BLaER1 (cell line): ENCODE results near the gene SDK1.
"Not testable (repeated sequence)": the region's sequence is repeated elsewhere in the genome, so short reads cannot be mapped to it uniquely, and the experiment has no call there.

Experiments used
- H3K27ac ChIP-seq: shearing (Covaris generic); formaldehyde crosslinking; 2 replicates; pipeline ENCODE4 v1.8.1; 2022
- H3K27me3 ChIP-seq: shearing (Covaris generic); formaldehyde crosslinking; 2 replicates; pipeline ENCODE4 v1.8.1; 2022
- H3K36me3 ChIP-seq: shearing (Covaris generic); formaldehyde crosslinking; 2 replicates; pipeline ENCODE4 v1.8.1; 2022
- H3K4me1 ChIP-seq: shearing (Covaris generic); formaldehyde crosslinking; 2 replicates; pipeline ENCODE4 v1.8.1; 2022
- H3K4me2 ChIP-seq: shearing (Covaris generic); formaldehyde crosslinking; 2 replicates; pipeline ENCODE4 v1.8.1; 2022
- H3K4me3 ChIP-seq: shearing (Covaris generic); formaldehyde crosslinking; 2 replicates; pipeline ENCODE4 v1.8.1; 2022
- H3K9ac ChIP-seq: shearing (Covaris generic); formaldehyde crosslinking; 2 replicates; pipeline ENCODE4 v1.8.1; 2022
- H3K9me3 ChIP-seq: shearing (Covaris generic); formaldehyde crosslinking; 2 replicates; pipeline ENCODE4 v1.8.1; 2022
- H4K20me1 ChIP-seq: shearing (Covaris generic); formaldehyde crosslinking; 2 replicates; pipeline ENCODE4 v1.8.1; 2022
- Cebpa-rat ChIP-seq: shearing (Covaris generic); IDR thresholded peaks from 2 replicates; pipeline ENCODE4 v1.8.1; 2022

The SDK1 gene

DNA sequence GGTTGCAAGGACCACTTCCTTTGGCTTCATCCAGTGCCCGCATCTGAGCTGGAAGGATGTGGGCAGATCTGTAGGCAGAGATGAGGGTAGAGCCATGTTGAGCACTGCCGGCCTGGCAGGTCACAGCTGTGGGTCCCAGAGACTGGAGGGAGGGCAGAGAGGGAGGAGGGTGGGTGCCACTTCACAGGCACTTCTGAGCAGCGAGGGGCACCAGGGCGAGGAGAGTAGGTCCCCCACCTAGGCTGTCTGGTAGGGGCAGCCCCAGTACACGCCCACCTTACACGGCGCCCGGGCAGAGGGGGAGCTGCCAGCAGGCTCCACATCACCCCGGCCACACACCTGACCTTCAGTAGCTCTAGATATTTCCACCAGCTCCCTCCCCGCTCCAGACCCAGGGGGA is 908.1 kb downstream of the SDK1 start:
- no peaks in the 10 kb centered on the region for H4K20me1 ChIP-seq
- no peak overlapping the region for H3K9ac ChIP-seq
- TF ChIP-seq Cebpa-rat: no peak

DNA sequence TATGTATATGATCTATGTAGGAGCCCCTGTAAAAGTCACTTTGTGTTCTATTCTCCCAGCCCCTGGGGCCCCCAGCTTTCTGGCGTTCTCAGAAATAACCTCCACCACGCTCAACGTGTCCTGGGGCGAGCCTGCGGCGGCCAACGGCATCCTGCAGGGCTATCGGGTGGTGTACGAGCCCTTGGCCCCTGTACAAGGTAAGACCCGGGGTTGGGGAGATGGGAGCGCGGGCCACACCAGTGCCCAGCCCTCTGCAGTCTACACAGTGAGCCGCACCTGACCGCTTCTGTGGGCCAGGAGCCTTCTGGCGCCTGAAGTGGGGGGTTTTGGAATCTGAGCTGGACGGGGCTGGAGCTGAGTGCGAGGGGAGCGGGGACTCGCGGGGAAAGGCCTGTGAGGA is 908.9 kb downstream of the SDK1 start:
- 0 out of 2 replicates have a peak, but pooled peaks cover 7% of the 10 kb centered on the region for H3K4me1 ChIP-seq
- H3K4me2 ChIP-seq: no peak overlapping the region
- H4K20me1 ChIP-seq: no peaks in the 10 kb centered on the region
- no peaks in the 10 kb centered on the region for H3K9me3 ChIP-seq
- no peaks in the 10 kb centered on the region for H3K36me3 ChIP-seq
- H3K9ac ChIP-seq: no peak overlapping the region
- no peak overlapping the region for H3K4me3 ChIP-seq
- H3K27ac ChIP-seq: no peak overlapping the region
- no peaks in the 10 kb centered on the region for H3K27me3 ChIP-seq
- TF ChIP-seq Cebpa-rat: no peak

More for the DNA sequence above, 908.1 kb downstream of the SDK1 start:
- Histone ChIP-seq H3K4me3 (no peak overlapping the region), H3K36me3 (no peaks in the 10 kb centered on the region), H3K4me1 (0 out of 2 replicates have a peak, but pooled peaks cover 7% of the 10 kb centered on the region), H3K27me3 (no peaks in the 10 kb centered on the region), H3K9me3 (no peaks in the 10 kb centered on the region), H3K27ac (no peak overlapping the region), H3K4me2 (no peak overlapping the region)

DNA sequence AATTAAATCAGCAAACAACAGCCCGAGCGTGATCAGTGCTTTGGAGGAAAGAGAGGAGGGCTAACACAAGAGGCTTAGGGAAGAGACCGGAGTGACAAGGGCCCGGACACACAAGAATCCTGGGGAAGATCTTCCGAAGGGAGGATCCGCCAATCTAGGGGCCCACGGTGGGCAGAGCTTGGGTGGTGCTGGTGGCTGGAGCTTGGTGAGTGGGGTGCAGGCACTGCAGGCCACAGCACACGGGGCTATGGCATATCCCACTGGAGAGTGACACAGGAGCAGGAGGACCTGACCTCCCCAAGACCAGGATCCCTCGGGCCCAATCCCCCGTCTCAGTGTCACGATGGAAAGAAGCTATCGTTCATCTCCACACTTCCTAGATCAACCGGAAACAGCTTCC is 909.8 kb downstream of the SDK1 start:
- no peaks in the 10 kb centered on the region for H3K36me3 ChIP-seq
- no peaks in the 10 kb centered on the region for H3K27me3 ChIP-seq
- no peak overlapping the region for H3K4me2 ChIP-seq
- TF ChIP-seq Cebpa-rat: no peak
- H3K4me1 ChIP-seq: 0 out of 2 replicates have a peak, but pooled peaks cover 7% of the 10 kb centered on the region
- H3K4me3 ChIP-seq: no peak overlapping the region
- no peaks in the 10 kb centered on the region for H4K20me1 ChIP-seq
- H3K9ac ChIP-seq: no peak overlapping the region
- H3K9me3 ChIP-seq: no peaks in the 10 kb centered on the region
- no peak overlapping the region for H3K27ac ChIP-seq

DNA sequence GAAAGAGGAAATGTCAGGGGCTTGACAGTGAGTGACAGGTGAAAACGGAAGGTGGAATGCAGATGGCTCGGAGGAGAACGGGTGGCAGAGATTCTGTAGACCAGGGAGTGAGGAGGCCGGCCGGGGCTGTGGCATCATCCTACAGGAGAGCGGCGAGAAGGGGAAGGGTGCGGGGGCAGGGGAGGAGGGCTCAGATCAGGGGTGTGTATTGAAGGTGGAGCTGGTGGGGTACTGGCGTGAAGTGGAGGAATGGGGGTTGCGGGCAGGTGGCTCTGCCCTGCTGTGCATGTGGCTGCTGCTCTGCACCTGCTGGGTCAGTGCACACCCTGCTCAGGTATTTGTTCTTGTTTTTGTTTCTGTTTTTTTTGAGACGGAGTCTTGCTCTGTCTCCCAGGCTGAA is 910.2 kb downstream of the SDK1 start:
- Histone ChIP-seq H3K4me1 (0 out of 2 replicates have a peak, but pooled peaks cover 12% of the 10 kb centered on the region), H3K9me3 (no peaks in the 10 kb centered on the region), H4K20me1 (no peaks in the 10 kb centered on the region), H3K9ac (no peak overlapping the region), H3K27ac (no peak overlapping the region), H3K4me3 (no peak overlapping the region), H3K36me3 (no peaks in the 10 kb centered on the region), H3K27me3 (no peaks in the 10 kb centered on the region), H3K4me2 (no peak overlapping the region)
- no peak for TF ChIP-seq Cebpa-rat

DNA sequence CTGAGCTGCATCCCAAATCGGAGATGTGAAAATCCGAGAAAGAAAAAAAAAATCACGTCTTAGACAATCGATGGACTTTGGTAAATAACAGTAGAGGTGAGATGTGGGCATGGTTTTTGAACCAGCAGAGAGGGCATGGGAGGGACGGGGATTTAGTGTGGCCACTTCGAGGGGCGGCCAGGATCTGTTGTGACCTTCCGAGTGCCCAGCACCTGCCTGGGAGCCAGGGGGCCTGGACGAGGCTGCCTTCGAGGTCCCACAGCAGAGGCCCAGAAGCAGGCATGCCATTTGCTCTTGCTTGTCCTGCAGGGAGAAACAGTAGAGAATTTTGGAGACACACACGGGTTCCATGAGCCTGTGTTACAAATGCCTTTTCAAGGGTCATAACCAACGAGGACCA is 911.3 kb downstream of the SDK1 start:
- no peak for TF ChIP-seq Cebpa-rat
- H3K4me2 ChIP-seq: no peak overlapping the region
- H3K4me3 ChIP-seq: no peak overlapping the region
- H3K4me1 ChIP-seq: 0 out of 2 replicates have a peak, but pooled peaks cover 12% of the 10 kb centered on the region
- H3K36me3 ChIP-seq: no peaks in the 10 kb centered on the region
- no peaks in the 10 kb centered on the region for H3K9me3 ChIP-seq
- no peak overlapping the region for H3K9ac ChIP-seq
- H3K27me3 ChIP-seq: no peaks in the 10 kb centered on the region
- no peaks in the 10 kb centered on the region for H4K20me1 ChIP-seq
- H3K27ac ChIP-seq: no peak overlapping the region

DNA sequence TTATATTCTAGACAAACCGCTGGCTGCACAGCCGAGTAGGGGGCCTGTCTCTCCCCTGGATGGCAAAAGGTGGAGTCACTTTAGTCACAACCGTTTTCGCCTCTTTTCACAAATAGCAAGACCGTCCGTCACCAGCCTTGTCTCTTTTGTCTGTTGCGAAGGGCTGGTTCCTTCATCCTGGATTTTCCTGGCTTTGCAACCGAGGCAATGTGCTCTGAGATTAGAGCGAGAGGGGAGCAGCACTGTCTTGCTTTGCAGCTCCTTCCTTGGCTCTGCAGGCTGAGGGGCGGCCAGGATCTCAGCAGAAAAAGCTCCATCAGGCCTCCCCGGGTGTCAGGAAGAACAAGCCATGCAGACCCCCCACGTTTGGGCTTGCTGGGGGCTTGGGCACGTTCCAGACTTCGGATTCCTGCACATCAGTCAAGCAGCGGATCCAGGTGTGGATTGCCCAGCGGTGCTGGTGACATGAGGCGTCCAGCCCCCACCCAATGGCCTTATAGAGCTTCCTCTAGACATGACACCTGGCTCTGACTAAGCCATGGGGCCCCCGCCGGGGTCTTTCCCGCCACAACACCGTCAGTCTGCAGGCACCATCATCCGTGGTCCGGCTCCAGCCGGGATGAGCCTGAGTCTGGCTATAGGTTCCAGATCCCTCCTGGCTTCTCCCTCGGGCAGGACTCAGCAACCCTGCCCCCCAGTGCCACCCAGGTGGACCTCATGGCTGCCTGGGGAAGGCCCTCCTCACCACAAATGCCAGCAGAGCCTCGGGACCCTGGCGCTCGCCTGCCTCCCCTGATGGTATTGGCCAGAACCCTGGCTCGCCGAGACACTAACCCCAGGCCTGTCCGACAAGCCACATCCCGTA is 913.5 kb downstream of the SDK1 start:
- no peak overlapping the region for H3K4me3 ChIP-seq
- no peak for TF ChIP-seq Cebpa-rat
- 0 out of 2 replicates have a peak, but pooled peaks cover 5% of the 10 kb centered on the region for H3K4me1 ChIP-seq
- H3K36me3 ChIP-seq: no peaks in the 10 kb centered on the region
- H3K9ac ChIP-seq: no peak overlapping the region
- no peaks in the 10 kb centered on the region for H4K20me1 ChIP-seq
- H3K9me3 ChIP-seq: no peaks in the 10 kb centered on the region
- H3K4me2 ChIP-seq: no peak overlapping the region
- no peaks in the 10 kb centered on the region for H3K27me3 ChIP-seq
- H3K27ac ChIP-seq: no peak overlapping the region

DNA sequence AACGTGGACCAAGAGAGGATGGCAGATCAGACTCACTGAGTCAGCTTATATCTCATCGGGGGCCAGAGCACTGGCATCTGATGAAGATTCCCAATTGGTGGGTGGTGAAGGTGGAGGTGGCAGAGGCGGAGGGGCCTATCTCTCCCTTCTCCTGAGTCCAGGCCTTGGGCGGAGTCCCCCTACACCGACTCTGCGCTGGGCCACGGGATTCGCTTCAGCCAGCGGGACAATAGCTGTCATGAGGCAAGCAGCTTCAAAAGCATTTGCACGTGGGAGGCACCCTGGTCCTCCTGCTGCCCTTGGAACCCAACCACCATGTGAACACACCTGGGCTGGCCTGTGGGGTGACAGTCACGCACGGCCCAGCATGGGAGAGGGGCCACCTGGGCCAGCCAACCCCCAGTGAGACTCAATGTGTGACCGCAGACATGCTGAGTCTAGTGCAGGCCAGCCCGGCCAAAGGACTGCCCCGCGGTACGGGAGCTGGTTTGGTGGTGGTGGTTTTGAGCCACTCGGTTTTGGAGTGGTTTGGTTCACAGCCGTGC is 914.2 kb downstream of the SDK1 start:
- Histone ChIP-seq H3K27me3 (no peaks in the 10 kb centered on the region), H4K20me1 (no peaks in the 10 kb centered on the region), H3K9me3 (no peaks in the 10 kb centered on the region), H3K36me3 (no peaks in the 10 kb centered on the region), H3K9ac (no peak overlapping the region), H3K4me1 (0 out of 2 replicates have a peak, but pooled peaks cover 5% of the 10 kb centered on the region), H3K27ac (no peak overlapping the region), H3K4me3 (no peak overlapping the region), H3K4me2 (no peak overlapping the region)
- no peak for TF ChIP-seq Cebpa-rat

DNA sequence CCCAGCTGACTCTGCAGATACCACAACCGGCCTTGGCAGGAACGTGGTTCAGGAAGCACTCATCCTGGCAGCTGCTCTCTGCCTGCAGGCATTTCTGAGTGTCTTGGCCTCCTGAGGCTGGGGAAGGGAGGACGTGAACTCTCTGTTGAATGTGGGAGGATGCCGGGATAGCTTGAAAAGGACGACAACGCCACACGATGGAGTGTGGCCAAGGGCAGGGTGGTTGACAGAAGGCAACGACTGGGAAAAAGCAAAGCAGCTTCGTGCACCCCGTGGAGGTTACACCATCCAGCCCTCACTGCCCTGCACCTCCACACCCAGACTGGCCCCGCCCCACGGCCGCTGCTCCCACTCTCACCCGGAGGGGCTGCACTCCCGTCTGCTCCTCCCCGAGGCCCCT is 915.0 kb downstream of the SDK1 start:
- H3K27ac ChIP-seq: no peak overlapping the region
- no peak overlapping the region for H3K4me3 ChIP-seq
- H3K9me3 ChIP-seq: no peaks in the 10 kb centered on the region
- no peaks in the 10 kb centered on the region for H3K36me3 ChIP-seq
- H3K4me2 ChIP-seq: no peak overlapping the region
- H3K4me1 ChIP-seq: 0 out of 2 replicates have a peak, but pooled peaks cover 5% of the 10 kb centered on the region
- H4K20me1 ChIP-seq: no peaks in the 10 kb centered on the region
- H3K27me3 ChIP-seq: no peaks in the 10 kb centered on the region
- TF ChIP-seq Cebpa-rat: no peak
- no peak overlapping the region for H3K9ac ChIP-seq

DNA sequence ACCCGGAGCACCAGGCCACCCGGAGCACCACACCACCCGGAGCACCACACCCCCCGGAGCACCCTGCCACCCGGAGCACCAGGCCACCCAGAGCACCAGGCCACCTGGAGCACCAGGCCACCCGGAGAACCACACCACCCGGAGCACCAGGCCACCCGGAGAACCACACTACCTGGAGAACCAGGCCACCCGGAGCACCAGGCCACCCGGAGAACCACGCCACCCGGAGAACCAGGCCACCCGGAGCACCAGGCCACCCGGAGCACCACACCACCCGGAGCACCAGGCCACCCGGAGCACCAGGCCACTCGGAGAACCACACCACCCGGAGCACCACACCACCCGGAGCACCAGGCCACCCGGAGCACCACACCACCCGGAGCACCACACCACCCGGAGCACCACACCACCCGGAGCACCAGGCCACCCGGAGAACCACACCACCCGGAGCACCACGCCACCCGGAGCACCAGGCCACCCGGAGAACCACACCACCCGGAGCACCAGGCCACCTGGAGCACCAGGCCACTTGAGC is 916.1 kb downstream of the SDK1 start:
- H3K4me1 ChIP-seq, H3K4me2 ChIP-seq, H3K27ac ChIP-seq: not testable (repeated sequence)

DNA sequence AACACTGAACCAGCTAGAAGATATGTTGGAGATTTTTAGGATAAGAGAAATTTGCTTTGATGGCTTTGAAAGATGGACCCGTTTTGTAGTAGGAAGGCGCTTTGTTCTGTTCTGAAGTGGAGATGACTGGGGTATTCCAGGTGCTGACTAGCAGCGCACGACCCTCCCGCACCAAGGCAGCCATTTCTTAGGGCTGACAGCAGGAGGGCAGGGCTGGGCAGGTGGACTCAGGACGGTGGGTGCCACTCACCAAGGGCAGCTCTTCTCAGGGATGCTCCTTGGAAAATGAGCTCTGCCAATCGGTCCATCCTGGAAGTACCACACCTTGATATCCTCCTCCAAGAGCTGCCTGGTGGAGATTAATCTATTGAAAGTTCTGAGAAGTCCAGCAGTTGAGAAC is 917.4 kb downstream of the SDK1 start:
- Histone ChIP-seq H3K27ac (no peak overlapping the region), H3K9ac (no peak overlapping the region), H3K9me3 (no peaks in the 10 kb centered on the region), H4K20me1 (no peaks in the 10 kb centered on the region), H3K27me3 (no peaks in the 10 kb centered on the region), H3K36me3 (no peaks in the 10 kb centered on the region), H3K4me1 (0 out of 2 replicates have a peak, but pooled peaks cover 5% of the 10 kb centered on the region), H3K4me2 (no peak overlapping the region), H3K4me3 (no peak overlapping the region)
- no peak for TF ChIP-seq Cebpa-rat

More for the DNA sequence above, 916.1 kb downstream of the SDK1 start:
- not testable (repeated sequence) for H3K27me3 ChIP-seq, H4K20me1 ChIP-seq, H3K4me3 ChIP-seq, H3K9ac ChIP-seq, H3K36me3 ChIP-seq, H3K9me3 ChIP-seq
